ENCODE results near the gene ZDHHC3. TPM values are rescaled to one million over a fixed set of nuclear protein-coding genes. Genes with fewer than 3 reads are reported as not detected.

The ZDHHC3 gene
- total RNA-seq, 1 experiment from 2014 or later: 49.5 TPM

GRCh38 chr3:44992555-44993470 lies 16.8 kb upstream of the ZDHHC3 start:
- Histone ChIP-seq H3K27me3 (ENCODE audit: control insufficient read depth, insufficient read depth, low read length) (no peaks in the 10 kb centered on the region), H3K36me3 (ENCODE audit: control insufficient read depth, insufficient read depth, low read length) (no peaks in the 10 kb centered on the region), H3K9me3 (ENCODE audit: control insufficient read depth, insufficient read depth, low read depth, low read length) (no peaks in the 10 kb centered on the region), H3K27ac (ENCODE audit: low read length) (no peak overlapping the region), H3K4me3 (ENCODE audit: low read depth in 2 of 2, low read length in 2 of 2) (no peak overlapping the region), H3K4me1 (ENCODE audit: control insufficient read depth, insufficient read depth, low read length) (no peaks in the 10 kb centered on the region; the same call in 1 of the 2 replicates)
- ATAC-seq (0 out of 2 replicates have a peak, but pooled peaks have one; percentile 48), DNase-seq (ENCODE audit: low read depth, low spot score) (no peak)
- TF ChIP-seq POLR2AphosphoS5 (IDR thresholded peaks at IDR 0.05; ENCODE audit: low read depth, low read length) (no peak), CTCF (IDR thresholded peaks at IDR 0.05) (peak; percentile 82), SIN3A (IDR thresholded peaks at IDR 0.05; ENCODE audit: borderline replicate concordance, insufficient read depth, low read depth, low read length) (no peak)
- TF ChIP-seq, protein P1, sequence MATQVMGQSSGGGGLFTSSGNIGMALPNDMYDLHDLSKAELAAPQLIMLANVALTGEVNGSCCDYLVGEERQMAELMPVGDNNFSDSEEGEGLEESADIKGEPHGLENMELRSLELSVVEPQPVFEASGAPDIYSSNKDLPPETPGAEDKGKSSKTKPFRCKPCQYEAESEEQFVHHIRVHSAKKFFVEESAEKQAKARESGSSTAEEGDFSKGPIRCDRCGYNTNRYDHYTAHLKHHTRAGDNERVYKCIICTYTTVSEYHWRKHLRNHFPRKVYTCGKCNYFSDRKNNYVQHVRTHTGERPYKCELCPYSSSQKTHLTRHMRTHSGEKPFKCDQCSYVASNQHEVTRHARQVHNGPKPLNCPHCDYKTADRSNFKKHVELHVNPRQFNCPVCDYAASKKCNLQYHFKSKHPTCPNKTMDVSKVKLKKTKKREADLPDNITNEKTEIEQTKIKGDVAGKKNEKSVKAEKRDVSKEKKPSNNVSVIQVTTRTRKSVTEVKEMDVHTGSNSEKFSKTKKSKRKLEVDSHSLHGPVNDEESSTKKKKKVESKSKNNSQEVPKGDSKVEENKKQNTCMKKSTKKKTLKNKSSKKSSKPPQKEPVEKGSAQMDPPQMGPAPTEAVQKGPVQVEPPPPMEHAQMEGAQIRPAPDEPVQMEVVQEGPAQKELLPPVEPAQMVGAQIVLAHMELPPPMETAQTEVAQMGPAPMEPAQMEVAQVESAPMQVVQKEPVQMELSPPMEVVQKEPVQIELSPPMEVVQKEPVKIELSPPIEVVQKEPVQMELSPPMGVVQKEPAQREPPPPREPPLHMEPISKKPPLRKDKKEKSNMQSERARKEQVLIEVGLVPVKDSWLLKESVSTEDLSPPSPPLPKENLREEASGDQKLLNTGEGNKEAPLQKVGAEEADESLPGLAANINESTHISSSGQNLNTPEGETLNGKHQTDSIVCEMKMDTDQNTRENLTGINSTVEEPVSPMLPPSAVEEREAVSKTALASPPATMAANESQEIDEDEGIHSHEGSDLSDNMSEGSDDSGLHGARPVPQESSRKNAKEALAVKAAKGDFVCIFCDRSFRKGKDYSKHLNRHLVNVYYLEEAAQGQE (IDR thresholded peaks at IDR 0.05; ENCODE audit: insufficient read depth in 1 of 2, low read depth in 2 of 2, low read length in 1 of 2): no peak
- intact Hi-C loops (cut with micrococcal nuclease; ENCODE audit: unreplicated experiment): no loop called here
- in situ Hi-C loops (cut with HindIII; ENCODE audit: low pct_unique_long_range_greater_than_20kb, low sequenced_read_pairs): no loop called here
- POLR2A ChIA-PET: no interaction called here
- CTCF ChIA-PET: interaction anchor here (0.5 kb wide), 1 partner anchor 1677 kb away, joined by 3 read pairs; no protein-coding TSS in a partner anchor
- BruUV-seq (replicated peaks): no TSS peak

GRCh38 chr3:44991326-44991725 lies 15.4 kb upstream of the ZDHHC3 start:
- H3K4me1 ChIP-seq (ENCODE audit: control insufficient read depth, insufficient read depth, low read length): no peaks in the 10 kb centered on the region; the same call in 1 of the 2 replicates
- intact Hi-C loops (cut with micrococcal nuclease; ENCODE audit: unreplicated experiment): no loop called here
- no peak overlapping the region for H3K27ac ChIP-seq (ENCODE audit: low read length)
- in situ Hi-C loops (cut with HindIII; ENCODE audit: low pct_unique_long_range_greater_than_20kb, low sequenced_read_pairs): no loop called here
- ChIA-PET CTCF (no interaction called here), POLR2A (no interaction called here)
- no peak for TF ChIP-seq TCF7L2 (IDR thresholded peaks at IDR 0.05; ENCODE audit: low read depth, low read length)
- no peak for TF ChIP-seq POLR2AphosphoS5 (IDR thresholded peaks at IDR 0.05; ENCODE audit: low read depth, low read length)
- TF ChIP-seq, protein P1 (IDR thresholded peaks at IDR 0.05; ENCODE audit: insufficient read depth in 1 of 2, low read depth in 2 of 2, low read length in 1 of 2): no peak
- TF ChIP-seq CTCF (IDR thresholded peaks at IDR 0.05): no peak
- no peak for TF ChIP-seq SIN3A (IDR thresholded peaks at IDR 0.05; ENCODE audit: borderline replicate concordance, insufficient read depth, low read depth, low read length)
- no TSS peak for BruUV-seq (replicated peaks)
- H3K9me3 ChIP-seq (ENCODE audit: control insufficient read depth, insufficient read depth, low read depth, low read length): no peaks in the 10 kb centered on the region
- H3K36me3 ChIP-seq (ENCODE audit: control insufficient read depth, insufficient read depth, low read length): no peaks in the 10 kb centered on the region
- no peak for DNase-seq (ENCODE audit: low read depth, low spot score)
- H3K27me3 ChIP-seq (ENCODE audit: control insufficient read depth, insufficient read depth, low read length): no peaks in the 10 kb centered on the region
- H3K4me3 ChIP-seq (ENCODE audit: low read depth in 2 of 2, low read length in 2 of 2): no peak overlapping the region
- ATAC-seq: no peak
